Esophagus squamous epithelium (tissue), 4 donors: ENCODE measurements around the gene TRH.

ENCODE experiments used
- CTCF ChIP-seq, 6 experiments: fragments of 450-650 bp in 4 of 6; fragments of 200-600 bp in 2 of 6; sonication (generic) in 2 of 6; IDR thresholded peaks; one replicate each; pipeline ENCODE4 v1.5.1; 2016 to 2019; ENCODE audit warnings: antibody characterized with exemption in 6 of 6, mild to moderate bottlenecking in 4 of 6, moderate library complexity in 4 of 6
- POLR2A ChIP-seq, 4 donors: fragments of 450-650 bp; IDR thresholded peaks; one replicate each; pipeline ENCODE4 v1.6.1; 2017; ENCODE audit warnings: antibody characterized with exemption in 4 of 4, mild to moderate bottlenecking in 4 of 4, moderate library complexity in 3 of 4

- TF ChIP-seq CTCF (IDR thresholded peaks at IDR 0.05) (no peak), POLR2A (IDR thresholded peaks at IDR 0.05) (no peak)
These were observed 17.6 kb upstream of the TRH start for GRCh38 chr3:129956936-129957335.
